Stimulated activated CD8-positive, alpha-beta memory T cell treated with anti-CD3 and anti-CD28 coated beads, Interleukin-4, amount 100 ng/mL, for 1 hour (primary cell): ENCODE data around the gene FKBP2.
A peak's percentile ranks its signal among the peaks of the same experiment; 100 is the strongest.

Source experiments
- DNase-seq, 2 donors: peaks; one replicate each; pipeline ENCODE4 v3.0.0-alpha.2; 2020; ENCODE audit warnings: low read depth in 2 of 2, low spot score in 1 of 2

FKBP2 gene

GRCh38 chr11:64240435-64241240 lies at the start of gene FKBP2:
FKBP2 (plus strand) TSS chr11:64241095; CDS start chr11:64242388, 1,293 bp downstream.
- peak; percentile 95 to 97 for DNase-seq

- DNase-seq = no peak
Observed at GRCh38 chr11:64192434-64192833, 48.5 kb upstream of the FKBP2 start.

- no peak for DNase-seq
Observed at GRCh38 chr11:64196626-64197025, 44.3 kb upstream of the FKBP2 start.

GRCh38 chr11:64198511-64198910 lies 42.4 kb upstream of the FKBP2 start:
- no peak for DNase-seq

DNA sequence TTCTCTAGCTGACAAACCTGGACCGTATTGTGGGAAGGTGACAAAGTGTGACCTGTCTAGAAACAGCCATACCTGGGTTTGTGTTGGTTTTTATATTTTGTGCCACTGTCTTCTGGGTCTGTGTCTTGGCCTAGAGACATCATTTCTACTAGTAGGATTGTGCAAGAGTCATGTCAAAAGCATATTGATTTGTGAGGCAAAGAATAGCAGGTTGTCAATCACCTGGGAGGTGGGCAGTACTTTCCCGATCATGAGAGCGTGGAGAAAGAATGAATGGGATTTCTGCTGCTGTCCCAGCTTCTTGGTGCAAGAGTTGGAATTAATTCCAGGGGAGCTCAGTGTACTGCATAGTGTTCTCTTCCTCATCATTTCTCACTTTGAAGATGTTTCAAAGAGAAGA lies 39.4 kb upstream of the FKBP2 start:
- DNase-seq = no peak

DNA sequence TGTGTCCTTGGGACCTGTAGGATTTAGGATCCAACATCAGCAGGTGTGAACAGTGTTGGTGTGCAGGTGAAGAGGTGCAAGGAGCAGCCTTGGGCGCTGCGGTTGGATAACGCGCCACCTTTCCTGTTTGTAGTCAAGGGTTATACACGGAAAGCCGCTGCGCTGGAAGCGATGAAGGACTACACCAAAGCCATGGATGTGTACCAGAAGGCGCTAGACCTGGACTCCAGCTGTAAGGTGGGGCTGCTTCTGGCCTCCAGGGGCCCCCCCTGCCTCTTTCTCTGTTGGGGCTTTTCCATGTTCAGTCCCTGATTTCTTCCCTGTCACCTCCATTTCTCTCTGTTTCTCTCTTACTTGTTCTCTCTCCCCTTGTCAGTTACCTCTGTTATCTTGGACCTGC lies 37.9 kb upstream of the FKBP2 start:
- no peak for DNase-seq

- no peak for DNase-seq
Observed at GRCh38 chr11:64203421-64204079, 37.3 kb upstream of the FKBP2 start.

GRCh38 chr11:64204080-64204440 lies 36.8 kb upstream of the FKBP2 start:
- DNase-seq = no peak

- DNase-seq = peak in 1 of 2 donors; percentile 70
Observed at GRCh38 chr11:64204464-64204989, 36.4 kb upstream of the FKBP2 start.

GRCh38 chr11:64206457-64207255 lies 34.2 kb upstream of the FKBP2 start, which contains the start of gene FERMT3:
FERMT3 (plus strand) TSS chr11:64206721; CDS start chr11:64207365, 644 bp downstream.
- DNase-seq = no peak

GRCh38 chr11:64207256-64208085 lies 33.4 kb upstream of the FKBP2 start:
- DNase-seq = peak in 1 of 2 donors; percentile 61

GRCh38 chr11:64208086-64208795 lies 32.7 kb upstream of the FKBP2 start:
- DNase-seq = no peak

GRCh38 chr11:64208796-64209562 lies 31.9 kb upstream of the FKBP2 start:
- DNase-seq = no peak

- no peak for DNase-seq
Observed at GRCh38 chr11:64209563-64209843, 31.4 kb upstream of the FKBP2 start.

GRCh38 chr11:64210301-64211020 lies 30.4 kb upstream of the FKBP2 start:
- DNase-seq = no peak

GRCh38 chr11:64211181-64211872 lies 29.6 kb upstream of the FKBP2 start:
- no peak for DNase-seq

DNA sequence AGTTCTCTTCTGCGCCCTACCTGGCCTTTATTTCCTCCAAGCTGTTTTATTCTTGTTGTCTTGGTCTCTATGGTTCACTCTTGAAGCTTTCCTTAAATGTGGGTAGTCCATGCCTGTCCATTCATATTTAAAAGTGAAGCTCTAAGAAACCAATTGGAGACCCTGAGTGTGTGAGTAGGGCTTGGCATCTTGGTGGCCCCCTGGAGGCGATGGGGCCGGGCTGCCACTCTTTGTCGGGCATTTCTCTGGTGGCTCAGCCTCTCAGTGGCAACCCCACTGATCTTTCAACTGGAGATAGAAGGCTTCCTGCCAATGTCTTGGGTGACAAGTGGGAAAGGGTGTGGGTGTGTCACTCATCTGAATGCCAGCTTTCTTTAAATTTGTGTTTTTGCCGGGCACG lies 24.0 kb upstream of the FKBP2 start:
- no peak for DNase-seq
